ENCODE data around the gene BCAR3.

Gene BCAR3

DNA sequence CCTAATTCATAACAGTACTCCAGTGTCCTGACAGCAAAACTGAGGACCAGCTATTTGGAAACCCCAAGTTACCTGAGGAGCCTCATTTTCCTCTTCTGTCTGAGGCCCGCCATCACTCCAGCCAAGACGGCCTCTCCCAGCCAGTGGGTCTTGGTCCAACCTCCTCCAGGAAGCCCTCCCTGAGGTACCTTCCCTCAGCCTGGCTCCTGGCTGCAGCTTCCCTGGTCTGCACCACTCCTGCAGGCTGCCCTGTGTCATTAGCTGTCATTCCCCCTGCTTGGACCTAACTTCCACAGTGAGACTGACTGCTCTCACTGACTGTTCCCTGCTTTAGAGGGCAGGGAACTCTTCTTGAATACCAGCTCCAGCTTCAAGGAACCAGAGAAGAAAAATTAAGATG is 33.0 kb downstream of the BCAR3 start:
- no peak for DNase-seq (ENCODE audit: extremely low read depth, low read depth)

DNA sequence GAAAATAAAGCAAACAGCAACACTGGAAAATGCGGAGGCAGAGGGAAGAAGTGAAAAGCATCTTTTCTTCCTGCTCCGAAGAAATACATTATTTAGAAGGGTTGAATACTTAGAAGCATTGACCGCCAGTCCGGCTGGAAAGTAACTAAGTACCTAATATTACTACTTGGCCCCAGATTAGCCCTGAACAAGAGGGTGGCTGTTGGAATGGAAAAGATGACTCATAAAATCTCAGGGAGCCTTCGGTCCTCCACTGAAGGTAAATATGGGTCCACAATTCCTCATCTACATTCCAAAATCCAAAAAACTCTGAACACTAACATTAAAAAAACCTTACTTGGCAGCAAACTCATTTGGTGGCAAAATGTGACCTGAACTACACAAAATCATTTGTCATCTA is 40.1 kb downstream of the BCAR3 start:
- TF ChIP-seq, protein P1, sequence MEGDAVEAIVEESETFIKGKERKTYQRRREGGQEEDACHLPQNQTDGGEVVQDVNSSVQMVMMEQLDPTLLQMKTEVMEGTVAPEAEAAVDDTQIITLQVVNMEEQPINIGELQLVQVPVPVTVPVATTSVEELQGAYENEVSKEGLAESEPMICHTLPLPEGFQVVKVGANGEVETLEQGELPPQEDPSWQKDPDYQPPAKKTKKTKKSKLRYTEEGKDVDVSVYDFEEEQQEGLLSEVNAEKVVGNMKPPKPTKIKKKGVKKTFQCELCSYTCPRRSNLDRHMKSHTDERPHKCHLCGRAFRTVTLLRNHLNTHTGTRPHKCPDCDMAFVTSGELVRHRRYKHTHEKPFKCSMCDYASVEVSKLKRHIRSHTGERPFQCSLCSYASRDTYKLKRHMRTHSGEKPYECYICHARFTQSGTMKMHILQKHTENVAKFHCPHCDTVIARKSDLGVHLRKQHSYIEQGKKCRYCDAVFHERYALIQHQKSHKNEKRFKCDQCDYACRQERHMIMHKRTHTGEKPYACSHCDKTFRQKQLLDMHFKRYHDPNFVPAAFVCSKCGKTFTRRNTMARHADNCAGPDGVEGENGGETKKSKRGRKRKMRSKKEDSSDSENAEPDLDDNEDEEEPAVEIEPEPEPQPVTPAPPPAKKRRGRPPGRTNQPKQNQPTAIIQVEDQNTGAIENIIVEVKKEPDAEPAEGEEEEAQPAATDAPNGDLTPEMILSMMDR (IDR thresholded peaks at IDR 0.05; ENCODE audit: low read depth, low read length): no peak
- DNase-seq (ENCODE audit: extremely low read depth, low read depth): no peak

More for the DNA sequence above, 33.0 kb downstream of the BCAR3 start:
- TF ChIP-seq, protein P1 (IDR thresholded peaks at IDR 0.05; ENCODE audit: low read depth, low read length): no peak

DNA sequence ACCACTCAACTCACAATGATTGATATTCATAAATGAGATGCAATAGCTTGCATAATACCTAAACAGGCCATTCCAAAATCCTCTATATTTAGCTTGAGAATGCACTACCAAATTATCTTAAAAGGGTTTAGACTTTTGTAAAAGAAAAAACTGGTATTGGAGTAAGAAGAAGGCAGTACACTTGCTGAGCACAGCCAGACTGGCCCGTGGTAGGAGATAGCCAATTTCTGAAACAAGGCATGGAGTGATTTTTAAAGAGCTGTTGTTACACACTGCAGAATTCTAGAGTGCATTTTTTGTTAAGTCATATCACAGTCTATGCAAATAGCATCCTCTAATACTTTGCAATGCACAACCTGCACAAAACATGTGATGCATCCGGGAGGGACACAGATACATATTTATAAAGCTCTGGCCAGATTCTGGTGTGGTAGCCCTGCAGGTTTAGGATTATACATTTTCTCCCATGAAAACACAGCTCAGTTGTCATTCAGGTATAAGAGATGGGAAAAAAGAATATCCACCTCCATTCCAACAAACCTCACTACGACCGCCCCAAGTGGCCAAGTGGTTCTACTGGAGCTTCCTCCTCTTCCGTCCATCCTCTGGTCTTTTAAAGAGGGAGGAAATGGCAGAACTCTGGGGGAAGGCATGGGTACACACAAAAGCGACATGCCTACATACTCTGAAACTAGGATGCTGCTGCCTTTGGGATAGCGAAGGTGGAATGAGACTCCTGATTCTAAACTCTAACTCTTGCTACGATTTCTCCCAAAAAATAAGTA is 40.8 kb downstream of the BCAR3 start:
- no peak for DNase-seq (ENCODE audit: extremely low read depth, low read depth)
- TF ChIP-seq, protein P1 (IDR thresholded peaks at IDR 0.05; ENCODE audit: low read depth, low read length): no peak

DNA sequence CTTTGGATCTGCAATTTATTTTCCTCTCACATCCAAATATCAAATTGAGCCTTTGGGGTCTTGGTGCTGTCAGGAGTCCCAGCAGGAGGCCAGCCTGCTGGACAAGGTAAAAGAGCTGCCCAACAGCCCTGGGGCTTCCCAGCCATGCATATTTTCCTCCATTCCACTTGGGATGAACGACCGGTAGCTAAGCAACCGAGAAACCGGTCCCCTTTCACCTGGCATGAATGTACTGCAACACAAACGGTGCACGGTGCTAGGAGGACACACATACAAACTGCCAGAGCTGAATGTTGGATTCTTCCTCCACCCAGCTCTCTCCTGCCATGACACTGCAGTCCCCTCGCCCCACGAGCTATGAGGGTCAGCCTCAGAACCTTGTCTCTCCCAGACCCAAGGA is 42.7 kb downstream of the BCAR3 start:
- TF ChIP-seq, protein P1 (IDR thresholded peaks at IDR 0.05; ENCODE audit: low read depth, low read length): no peak

DNA sequence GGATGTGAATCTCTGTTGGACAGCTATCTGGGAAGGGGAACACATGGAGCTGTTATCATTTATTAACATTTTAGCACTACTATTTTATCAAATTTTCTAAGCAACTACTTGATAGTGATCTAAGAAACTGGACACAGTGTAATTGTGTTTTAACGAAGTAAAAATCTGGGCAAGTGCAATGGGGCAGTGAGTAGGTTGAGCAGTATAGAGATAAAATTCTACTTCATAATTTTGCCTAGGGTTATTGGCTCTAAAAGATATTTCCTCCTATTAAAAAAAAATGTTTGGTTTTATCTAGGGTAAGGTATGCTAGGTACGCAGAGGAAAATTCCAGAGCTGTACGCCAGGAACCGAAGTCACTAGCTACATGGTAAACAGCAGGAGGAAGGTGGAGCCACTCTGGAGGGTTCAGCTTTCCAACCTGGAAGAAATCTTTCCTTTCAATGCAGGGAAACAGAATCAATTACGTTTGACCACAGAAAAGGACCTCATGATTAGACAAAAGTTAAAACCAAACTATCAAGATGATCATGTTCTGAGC is 43.3 kb downstream of the BCAR3 start:
- DNase-seq (ENCODE audit: extremely low read depth, low read depth): no peak
- TF ChIP-seq, protein P1 (IDR thresholded peaks at IDR 0.05; ENCODE audit: low read depth, low read length): no peak

More for the DNA sequence above, 42.7 kb downstream of the BCAR3 start:
- no peak for DNase-seq (ENCODE audit: extremely low read depth, low read depth)

DNA sequence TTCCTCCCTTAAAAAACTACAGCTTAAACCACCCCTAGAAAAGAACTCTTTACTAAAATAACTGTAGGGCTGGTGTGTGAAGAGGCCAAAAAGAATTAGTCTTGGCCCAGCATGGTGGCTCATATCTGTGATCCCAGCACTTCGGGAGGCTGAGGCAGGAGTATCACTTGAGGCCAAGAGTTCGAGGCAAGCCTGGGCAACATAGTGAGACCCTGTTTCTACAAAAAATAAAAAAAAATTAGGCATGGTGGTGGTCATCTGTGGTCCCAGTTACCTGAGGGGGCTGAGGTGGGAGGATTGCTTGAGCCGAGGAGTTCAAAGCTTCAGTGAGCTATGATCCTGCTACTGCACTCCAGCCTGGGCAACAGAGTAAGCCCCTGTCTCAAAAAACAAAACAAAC is 44.9 kb downstream of the BCAR3 start:
- TF ChIP-seq, protein P1 (IDR thresholded peaks at IDR 0.05; ENCODE audit: low read depth, low read length): no peak
- no peak for DNase-seq (ENCODE audit: extremely low read depth, low read depth)

All from AG09319 (cell line).